HG03442 (cell line): ENCODE results near the gene SPINK4.

Experiments
- ATAC-seq: cut with Tn5 transposase; IDR thresholded peaks from one replicate; pipeline ENCODE4 v1.9.1; 2021; ENCODE audit warnings: mild to moderate bottlenecking, moderate library complexity; ENCODE audit not compliant: unreplicated experiment

Gene SPINK4

DNA sequence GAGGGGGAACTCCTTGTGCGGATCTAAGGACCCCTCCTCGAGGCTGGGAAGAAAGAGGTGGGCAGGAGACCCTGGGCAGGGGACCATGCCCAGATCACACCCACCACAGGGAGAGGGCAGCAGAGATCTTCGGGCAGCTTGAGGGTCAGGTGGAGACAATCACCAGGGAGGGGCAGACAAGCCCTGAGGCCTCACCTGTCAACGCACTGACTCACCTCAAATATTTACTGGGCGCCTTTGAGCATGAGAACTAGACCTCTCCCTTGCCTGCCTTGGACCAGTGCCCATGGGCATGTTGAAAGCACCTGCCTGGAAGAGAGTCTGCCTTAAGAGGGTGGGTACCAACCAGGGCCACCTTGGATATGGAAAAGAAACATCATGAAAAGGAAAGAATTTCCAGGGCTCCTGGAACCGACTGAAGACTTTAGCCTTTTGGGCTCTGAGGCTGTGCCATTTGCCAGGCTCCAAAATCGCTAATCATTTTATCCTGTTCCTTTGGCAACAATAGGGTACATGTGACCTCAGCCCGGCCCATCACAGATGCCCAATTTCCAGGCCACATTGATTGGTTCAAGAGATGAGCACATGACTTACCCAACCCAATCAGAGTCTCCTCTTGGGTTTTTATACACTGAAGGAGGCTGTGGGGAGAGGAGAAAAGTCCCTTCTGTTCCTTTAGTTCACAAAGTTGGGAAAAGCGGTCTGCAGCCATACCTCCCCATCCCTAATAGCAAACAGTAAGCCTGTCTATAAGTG, 10.4 kb upstream of the SPINK4 start:
- ATAC-seq: no peak

DNA sequence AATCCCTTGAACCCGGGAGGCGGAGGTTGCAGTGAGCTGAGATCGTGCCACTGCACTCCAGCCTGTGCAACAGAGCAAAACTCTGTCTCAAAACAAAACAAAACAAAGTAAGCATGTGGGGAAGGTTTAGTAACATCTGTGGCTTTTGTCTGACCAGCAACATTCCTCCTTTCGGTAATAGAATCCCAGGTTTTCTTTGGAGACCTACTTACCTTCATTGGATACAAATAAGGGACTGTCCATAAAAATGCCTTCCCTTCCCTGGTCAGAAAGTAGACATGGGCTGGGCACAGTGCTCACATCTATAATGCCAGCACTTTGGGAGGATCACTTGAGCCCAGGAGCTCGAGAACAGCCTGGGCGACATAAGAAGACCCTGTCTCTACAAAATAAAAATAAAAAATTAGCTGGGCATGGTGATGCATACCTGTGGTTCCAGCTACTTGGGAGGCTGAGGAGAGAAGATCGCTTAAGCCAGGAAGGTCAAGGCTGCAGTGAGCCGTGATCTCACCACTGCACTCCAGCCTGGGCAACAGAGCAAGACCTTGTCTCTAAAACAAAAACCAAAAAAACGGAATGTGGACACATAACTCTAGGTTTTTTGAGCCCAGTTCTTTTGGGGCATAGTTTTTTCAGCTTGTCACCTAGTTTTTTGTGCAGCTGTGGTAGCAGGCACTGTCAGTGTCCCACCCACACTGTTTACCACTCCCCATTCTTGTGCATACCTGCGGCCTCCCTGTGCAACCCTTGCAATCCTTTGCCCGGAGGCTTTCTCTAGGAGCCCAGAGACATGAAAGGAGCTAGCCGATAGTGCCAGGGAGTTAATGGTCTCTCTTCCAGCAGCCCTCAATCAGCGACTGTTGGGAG, 9.0 kb upstream of the SPINK4 start:
- ATAC-seq: no peak

DNA sequence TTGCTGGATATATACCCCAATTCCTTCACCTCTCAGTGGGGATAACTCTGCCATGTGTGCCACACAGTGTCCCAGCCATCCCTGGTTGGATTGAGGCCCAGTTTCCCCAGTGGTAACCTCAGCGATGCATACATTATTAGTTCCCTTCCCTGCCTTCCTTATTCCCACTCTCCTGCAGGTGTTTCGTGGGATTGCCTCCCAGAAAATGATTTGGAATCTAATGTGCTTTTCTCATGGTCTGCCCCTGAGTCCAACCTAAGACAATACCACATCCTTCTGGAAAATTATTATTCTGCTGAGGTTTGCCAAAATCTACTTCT, 8.4 kb upstream of the SPINK4 start:
- no peak for ATAC-seq

GRCh38 chr9:33232815-33233214, 7.2 kb upstream of the SPINK4 start:
- no peak for ATAC-seq

GRCh38 chr9:33233626-33234342, 6.2 kb upstream of the SPINK4 start:
- ATAC-seq: no peak

GRCh38 chr9:33234511-33235467, 5.2 kb upstream of the SPINK4 start:
- ATAC-seq: peak; percentile 54

DNA sequence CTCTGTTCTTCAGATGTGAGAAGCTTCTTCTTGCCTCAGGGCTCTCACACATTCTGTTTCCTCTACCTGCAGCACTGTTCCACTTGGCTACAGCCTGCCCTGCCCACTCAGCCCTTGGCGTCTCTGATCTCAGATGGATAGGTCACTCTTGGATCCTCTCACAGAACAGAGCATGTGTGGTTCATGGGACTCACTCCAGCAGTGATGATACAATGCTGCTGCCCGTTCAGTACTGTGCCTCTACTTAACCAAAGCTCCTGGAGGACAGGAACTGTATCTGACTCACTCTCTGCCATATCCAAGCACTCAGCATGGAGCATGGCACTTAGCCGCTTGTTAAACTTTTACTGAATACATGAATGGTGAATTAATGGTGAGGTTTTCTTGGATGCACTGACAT, 3.4 kb upstream of the SPINK4 start:
- ATAC-seq: no peak

DNA sequence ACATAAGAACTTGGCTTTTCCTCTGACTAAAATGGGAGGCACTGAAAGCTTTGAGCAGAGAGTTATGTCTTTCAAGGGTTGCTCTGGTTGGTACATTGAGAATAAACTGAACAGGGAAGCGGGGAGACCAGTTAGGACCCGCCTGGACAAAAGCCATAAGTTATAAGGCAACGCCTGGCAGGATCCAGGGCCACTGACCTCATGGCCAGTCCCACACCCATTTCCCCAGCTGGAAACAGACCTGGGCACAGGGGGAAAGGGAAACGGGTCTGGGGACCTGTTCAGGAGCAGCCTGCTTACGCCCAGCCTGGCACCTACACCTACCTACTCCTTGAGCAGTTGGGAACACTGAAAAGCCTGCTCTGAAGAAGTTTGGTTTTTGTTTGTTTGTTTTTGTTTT, 1.3 kb downstream of the SPINK4 start:
- ATAC-seq: no peak

DNA sequence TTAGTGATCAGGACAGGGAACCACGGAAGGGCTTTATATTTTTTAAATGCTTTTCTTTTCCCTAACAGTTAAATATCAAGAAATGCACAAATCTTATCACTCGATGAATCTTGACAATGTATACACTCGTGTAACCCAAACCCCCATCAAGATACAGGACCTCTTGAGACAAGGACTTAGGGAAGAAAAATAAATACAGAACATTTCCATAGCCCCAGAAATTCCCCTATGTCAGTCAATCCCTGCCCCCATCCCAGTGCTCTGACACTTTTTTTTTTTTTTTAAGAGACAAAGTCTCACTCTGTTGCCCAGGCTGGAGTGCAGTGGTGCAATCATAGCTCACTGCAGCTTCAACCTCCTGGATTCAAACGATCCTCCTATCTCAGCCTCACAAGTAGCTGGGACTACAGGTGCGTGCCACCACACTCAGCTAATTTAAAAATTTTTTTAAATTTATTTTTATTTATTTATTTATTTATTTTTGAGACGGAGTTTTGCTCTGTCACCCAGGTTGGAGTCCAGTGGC, 2.7 kb downstream of the SPINK4 start:
- ATAC-seq: no peak

- no peak for ATAC-seq
Observed at GRCh38 chr9:33244137-33244784, 4.3 kb downstream of the SPINK4 start.

GRCh38 chr9:33245341-33245740, 5.4 kb downstream of the SPINK4 start:
- ATAC-seq: no peak

- ATAC-seq: no peak
Observed at GRCh38 chr9:33246269-33246860, 6.4 kb downstream of the SPINK4 start.

GRCh38 chr9:33248606-33249005, 8.6 kb downstream of the SPINK4 start:
- ATAC-seq: no peak

DNA sequence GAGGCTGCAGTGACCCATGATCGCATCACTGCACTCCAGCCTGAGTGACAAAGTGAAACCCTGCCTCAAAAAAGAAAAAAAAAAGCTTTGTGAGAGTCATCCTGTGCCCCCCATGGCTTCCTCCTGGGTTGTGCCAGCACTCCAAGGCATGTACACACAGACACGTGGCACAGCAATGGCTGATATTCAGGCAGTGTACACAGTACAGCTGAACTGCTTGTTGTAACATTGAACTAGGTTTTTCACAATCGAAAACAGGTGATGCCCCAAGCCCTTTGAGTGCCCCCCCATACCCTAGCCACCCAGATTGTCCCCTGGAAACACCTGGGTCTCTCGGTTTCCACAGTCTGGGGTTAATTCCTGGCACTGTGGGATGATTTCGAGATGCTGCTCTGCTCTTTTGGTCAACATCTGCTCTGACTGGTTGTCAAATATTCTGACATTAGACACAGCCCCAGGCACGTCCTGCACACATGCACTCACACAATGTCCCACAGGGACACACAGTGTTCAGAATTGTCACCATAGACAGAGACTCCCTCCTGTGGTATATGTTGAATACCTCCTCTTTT, 9.2 kb downstream of the SPINK4 start:
- peak; percentile 54 for ATAC-seq

- no peak for ATAC-seq
Observed at GRCh38 chr9:33249983-33250382, 10.0 kb downstream of the SPINK4 start.

DNA sequence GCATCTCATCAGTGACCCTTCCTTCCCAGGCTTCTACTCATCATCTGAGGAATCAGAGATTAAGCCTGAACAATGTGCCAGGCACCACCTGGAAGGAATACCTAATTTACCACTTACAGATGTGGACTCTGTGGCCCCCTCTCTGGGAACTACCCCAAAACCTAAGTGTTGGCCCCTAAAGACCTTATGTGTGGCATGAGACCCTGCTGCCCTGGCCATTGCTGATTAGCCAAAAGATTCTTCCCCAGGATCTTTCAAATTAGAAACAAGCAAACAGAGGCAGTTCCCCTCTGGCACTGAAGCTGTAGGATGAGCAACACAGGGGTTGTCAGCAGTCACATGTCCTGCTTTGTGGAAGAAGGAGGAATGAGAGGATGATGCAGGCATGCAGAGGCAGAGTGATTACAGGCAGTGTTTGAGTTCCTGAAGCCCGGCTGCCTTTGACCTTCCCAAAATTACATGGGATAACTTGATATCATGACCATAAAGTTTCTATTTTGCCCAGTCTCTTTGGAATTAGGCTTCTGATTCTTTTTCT, 10.6 kb downstream of the SPINK4 start:
- ATAC-seq: no peak

- ATAC-seq: no peak
Observed at GRCh38 chr9:33254211-33254610, 14.2 kb downstream of the SPINK4 start.

DNA sequence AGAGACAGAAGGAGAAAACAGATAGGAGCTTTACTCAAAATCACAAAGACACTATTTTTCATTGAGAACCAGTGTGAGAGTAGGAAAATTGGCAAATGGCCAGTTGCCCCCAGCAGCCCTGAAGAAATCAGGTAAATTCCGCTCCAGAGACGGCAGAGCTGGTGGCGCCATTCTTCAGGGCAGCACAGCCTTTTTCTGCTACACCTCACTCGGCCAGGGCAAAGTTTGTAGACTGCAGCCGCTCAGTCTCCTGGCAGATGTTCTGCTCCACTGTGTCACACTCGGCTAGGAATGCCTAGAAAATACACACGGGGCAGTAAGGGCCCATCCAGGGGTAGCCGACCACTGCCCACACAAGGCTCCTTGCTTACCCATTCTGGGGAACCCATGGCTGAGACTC, 15.0 kb downstream of the SPINK4 start:
- no peak for ATAC-seq

GRCh38 chr9:33255471-33255870, 15.5 kb downstream of the SPINK4 start:
- ATAC-seq: no peak
